NCI-H1417 (cell line): ENCODE data around the gene FATE1.
"Not testable (repeated sequence)": the region's sequence is repeated elsewhere in the genome, so short reads cannot be mapped to it uniquely, and the experiment has no call there.

ENCODE experiments used
- DNase-seq, 3 experiments: peaks; one replicate each; lab custom pipeline; 2025; lab: John Stamatoyannopoulos, UW

Gene FATE1

GRCh38 chrX:151715752-151716151, at the start of gene FATE1:
FATE1 (plus strand) TSS chrX:151716035; CDS start chrX:151716120, 85 bp downstream.
- DNase-seq, result no peak

DNA sequence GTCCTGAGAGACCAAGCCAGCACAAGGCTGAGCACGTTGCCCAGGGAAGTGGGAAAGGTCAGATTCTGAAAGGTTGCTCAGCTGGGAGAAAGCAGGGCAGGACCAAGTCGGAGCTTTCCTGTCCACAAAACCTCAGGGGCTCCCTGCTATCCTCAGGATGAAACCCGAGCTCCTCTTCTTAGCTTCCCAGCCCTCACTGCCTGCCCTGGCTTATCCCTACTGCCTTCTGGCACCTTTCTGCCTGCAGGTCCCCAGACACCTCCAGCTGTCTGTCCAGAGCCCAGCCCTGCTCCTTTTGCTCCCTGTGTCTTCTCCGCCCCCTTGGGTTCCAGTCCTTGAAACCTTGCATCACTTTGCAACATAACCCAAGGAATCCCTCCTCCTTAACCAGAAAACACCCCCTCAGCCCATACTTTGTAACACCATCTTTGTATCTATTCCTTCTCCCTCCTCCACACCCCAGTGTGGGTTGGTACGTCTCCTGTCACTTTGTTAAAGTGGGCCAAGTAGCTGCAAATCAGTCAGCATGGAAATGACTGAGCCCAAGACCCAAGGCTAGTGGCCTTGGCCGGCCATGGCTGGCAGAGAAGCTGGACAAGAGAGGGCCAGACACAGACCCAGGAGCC, 40.6 kb upstream of the FATE1 start:
- DNase-seq, result no peak

GRCh38 chrX:151676196-151676595, 39.6 kb upstream of the FATE1 start:
- DNase-seq, result no peak

DNA sequence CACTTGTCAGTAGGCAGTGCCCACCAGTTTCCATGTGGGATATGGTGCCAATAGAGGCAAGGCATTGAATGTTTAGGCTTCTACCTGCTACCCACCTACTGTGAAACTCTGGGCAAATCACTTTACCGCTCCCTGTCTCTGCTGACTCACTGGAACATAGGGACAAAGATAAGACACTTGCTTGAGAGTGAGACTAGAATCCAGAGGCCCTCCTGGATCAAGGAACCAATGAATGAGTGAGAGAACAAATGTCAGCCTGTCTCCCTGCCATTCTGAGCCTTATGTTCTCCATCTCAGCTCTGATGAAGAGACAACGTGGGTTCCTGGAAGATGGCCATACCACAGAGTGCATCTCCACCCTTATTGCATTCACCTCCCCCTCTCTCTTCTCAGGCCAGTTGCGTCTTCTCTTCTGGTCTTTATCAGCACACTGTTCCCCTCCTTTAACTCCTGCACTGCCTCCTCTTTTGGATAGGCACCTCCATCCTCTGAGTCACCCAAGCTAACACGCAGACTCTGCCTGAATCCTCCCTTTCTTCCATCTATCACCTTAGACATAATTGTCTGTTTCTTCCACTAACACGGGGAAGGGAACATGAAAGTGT, 35.9 kb upstream of the FATE1 start:
- no peak for DNase-seq

GRCh38 chrX:151680805-151681204, 35.0 kb upstream of the FATE1 start:
- peak; percentile 26 to 67 (median 56) for DNase-seq

DNA sequence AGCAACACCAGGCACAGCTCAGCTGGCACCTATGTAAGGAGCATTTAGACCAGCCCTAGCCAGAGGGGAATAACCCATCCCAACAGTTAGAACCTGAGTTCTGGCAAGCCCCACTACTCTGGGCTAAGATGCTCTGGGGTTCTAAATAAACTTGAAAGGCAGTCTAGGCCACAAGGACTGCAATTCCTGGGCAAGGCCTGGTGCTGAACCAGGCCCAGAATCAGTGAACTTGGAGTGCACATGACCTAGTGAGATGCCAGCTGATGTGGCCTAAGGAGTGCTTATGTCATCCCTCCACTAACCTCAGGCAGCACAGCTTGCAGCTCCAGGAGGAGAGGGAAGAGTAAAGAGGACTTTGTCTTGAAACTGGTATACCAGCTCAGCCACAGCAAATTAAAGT, 28.2 kb upstream of the FATE1 start:
- no peak for DNase-seq

DNA sequence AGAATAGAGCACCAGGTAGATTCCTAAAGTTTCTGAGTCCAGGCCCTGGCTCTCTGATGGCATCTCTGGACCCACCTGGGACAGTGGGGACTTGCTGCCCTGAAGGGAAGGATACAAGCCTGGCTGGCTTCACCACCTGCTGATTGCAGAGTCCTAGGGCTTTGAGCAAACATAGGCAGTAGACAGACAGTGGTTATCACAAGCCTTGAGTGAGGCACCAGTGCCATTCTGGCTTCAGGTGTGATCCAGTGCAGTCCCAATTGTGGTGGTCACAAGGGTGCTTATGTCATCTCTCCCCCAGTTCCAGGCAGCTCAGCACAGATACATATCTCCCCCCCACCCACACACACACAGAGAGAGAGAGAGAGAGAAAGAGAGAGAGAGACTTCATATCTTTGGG, 27.1 kb upstream of the FATE1 start:
- DNase-seq, result no peak

DNA sequence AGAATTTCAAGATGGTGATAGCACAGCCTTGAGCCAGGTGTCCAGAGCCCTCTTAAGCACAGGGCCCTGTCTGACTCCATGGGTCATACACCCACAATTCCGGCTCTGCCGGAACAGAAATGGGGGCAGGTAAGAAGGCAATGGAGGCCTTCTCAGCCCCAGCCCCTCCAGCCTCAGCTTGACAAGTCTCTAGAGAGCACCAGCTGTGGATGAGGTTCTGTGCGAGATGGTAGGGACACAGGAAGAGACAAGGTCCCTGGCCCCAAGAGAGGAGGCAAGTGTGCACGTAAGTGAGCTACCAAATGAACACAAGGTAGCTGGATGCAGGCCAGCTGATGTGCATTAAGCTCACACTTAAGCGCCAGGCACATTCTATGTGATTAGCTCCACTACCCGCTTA, 23.0 kb upstream of the FATE1 start:
- DNase-seq, result no peak

DNA sequence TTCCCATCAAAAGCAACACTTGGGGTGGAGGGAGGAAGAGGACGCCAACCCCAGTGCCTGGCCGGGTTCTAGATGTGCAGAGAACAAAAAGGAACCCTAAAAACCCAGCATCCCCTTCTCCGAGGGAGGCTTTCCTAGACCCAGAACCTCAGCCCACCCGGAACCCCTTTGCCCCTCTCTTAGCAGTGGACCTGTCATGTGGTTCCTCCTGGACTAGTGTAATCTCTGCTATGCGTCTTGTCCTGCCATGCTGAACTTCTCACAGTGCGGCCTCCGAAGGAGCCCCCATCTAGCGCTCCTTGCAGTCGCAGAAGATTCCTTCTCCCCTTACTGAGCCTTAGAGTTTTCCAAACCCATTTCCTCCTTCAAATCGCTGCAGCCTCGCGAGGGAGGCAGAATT, 21.7 kb upstream of the FATE1 start:
- DNase-seq, result no peak

DNA sequence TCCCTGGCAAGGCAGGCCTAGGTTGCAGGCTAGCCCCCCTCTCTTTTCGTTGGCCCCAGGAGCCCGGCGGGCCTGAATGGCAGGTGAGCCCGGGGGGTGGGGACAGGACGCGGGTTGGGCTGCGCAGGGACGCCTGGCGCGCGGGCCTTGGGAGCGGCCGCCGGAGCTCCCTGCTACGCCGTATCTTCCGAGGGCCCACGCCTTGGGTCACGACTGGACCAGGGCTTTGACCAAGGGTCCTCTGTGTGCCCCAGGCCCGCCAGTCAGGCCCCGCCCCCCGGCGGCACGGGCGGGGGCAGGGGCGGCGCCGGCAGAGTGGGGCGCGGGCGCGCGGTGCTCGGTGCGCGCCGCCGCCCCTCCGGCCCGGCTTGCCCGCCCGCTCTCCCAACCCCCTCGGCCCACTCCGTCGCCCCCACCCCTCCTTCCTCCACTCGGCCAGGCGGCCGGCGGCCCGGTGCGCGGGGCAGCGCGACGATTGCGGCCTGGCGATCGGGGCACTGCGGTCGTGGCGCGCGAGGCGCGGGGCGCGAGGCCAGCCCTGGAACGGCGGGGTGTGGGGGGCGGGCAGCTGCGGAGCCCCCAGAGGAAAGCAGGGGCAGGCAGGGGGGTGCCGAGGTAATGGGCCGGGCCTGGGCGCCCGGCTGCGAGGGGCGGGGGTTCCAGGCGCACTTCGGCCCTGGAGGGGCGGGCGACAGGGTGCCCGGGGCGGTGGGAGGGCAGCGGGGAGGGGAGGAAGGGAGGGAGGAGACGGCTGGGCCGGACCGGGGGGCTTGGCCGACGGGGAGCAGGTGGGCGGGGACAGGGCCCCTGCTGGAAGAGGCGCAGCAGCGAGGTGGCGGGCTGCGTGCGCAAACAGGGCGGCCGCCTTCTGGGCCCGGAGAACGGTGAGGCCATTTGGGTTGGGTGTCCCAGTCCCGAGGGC, 20.9 kb upstream of the FATE1 start, which contains the start of gene PRRG3:
TSS of gene PRRG3 (plus strand) at position 798 of the 922 bp plus-strand sequence. CDS start 3,357 bp downstream, outside the sequence.
- no peak for DNase-seq

- DNase-seq, result peak in 1 of 3 experiments; percentile 6
Measured at GRCh38 chrX:151695583-151696340, 20.1 kb upstream of the FATE1 start.

DNA sequence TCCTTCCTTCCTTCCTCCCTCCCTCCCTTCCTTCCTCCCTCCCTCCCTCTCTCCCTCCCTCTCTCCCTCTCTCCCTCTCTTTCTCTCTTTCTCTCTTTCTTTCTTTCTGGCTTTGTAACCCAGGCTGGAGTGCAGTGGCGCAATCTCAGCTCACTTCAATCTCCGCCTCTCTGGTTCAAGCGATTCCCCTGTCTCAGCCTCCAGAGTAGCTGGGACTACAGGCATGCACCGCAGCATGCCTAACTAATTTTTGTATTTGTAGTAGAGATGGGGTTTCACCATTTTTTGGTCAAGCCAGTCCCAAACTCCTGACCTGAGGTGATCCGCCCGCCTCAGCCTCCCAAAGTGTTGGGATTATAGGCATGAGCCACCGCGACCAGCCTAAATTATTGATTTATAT, 18.8 kb upstream of the FATE1 start:
- not testable (repeated sequence) for DNase-seq

DNA sequence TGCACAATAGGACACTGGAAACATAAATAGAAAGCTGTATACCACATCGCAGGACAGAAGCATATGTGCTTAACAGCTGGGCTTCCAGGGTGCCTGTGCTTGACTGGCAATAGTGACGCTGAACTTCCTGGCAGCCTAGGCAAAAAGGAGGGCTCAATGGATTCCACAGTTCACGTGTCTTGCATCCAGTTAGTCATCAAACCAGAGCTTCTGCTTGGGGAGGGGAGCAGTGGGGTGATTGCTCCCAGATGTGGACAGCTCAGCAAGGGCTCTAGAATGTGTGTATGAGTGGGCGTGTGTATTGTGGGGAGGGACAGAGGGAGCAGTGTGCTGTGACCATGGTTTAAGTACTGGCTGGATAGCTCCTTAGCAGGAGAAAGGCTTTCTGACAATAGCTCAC, 18.3 kb upstream of the FATE1 start:
- DNase-seq, result no peak

GRCh38 chrX:151698485-151698884, 17.4 kb upstream of the FATE1 start:
- no peak for DNase-seq

DNA sequence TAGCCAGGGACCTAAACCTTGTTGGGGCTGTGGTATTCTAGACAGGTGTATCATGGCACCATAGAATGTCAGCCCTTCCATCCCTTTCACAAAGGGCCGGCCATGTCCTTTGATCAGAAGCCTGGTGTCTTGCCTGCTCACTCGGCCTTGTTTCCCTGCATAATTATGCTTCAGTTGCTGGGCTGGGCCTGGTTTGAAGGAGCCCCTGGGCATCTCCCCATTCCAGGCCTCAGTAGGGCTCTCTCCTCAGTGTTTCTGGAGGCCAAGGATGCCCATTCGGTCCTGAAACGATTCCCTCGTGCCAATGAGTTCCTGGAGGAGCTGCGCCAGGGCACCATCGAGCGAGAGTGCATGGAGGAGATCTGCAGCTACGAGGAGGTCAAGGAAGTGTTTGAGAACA, 16.1 kb upstream of the FATE1 start:
- DNase-seq, result no peak

DNA sequence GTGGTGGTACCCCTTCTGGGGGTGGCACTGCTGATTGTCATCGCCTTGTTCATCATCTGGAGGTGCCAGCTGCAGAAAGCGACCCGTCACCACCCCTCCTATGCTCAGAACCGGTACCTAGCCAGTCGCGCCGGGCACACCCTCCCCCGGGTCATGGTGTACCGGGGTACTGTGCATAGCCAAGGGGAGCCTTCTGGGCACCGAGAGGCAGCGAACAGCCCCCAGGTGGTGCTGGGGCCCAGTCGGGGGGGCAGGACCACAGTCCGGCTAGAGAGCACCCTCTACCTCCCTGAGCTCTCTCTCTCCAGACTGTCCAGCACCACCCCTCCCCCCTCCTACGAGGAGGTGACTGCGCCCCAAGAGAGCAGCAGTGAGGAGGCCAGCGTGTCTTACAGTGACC, 15.3 kb upstream of the FATE1 start:
- DNase-seq, result no peak

GRCh38 chrX:151701071-151701470, 14.8 kb upstream of the FATE1 start:
- no peak for DNase-seq

DNA sequence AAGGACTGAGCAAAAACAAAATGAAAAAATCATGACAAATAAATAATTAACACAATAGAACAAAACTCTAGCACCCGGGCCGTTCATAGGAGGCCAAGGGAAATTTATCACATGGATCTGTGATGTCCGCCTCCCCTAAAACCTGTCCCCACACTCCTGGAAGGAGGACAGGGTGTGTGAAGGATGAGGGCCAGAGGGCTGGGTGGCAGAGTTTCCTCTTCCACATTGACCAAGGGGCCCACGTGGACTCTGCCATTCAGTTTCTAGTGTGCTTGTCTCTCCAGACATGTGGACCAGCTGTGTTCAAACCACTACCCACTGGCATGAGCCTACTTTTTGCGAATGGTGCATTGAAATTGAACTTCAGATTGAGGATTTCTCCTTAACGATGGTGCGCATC, 14.3 kb upstream of the FATE1 start:
- no peak for DNase-seq

DNA sequence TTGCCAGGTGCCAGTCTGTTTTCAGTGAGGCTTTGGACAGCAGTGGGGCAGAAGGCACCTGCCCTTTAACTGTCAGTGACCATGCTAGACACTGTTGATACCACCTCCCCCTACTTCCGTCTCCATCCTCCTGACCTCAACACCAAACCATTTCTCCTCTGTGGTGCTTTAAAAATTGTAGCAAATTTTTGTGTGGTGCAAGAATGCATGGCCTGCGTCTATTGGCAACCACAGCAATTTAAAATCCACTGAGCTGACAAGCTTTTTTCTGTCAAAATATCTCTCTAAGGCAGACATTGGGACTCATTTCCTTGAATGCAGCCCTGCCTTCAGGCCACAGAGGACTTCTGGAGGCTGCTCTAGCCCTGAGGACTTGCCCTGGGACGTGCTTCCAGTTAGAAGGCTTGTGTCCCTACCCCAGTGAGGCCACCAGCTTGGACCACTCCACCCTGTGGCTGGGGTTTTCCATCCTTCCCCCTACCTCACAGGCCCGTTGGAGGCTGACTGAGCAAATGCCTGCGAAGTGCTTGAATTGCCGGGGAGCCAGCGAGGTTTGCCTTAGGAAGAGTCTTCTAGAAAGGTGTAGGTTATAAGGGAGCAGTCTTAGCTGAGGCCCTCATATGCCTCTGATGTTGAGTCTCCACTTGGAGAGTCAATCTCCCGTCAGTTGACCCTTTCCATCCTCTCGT, 13.7 kb upstream of the FATE1 start:
- DNase-seq, result no peak

DNA sequence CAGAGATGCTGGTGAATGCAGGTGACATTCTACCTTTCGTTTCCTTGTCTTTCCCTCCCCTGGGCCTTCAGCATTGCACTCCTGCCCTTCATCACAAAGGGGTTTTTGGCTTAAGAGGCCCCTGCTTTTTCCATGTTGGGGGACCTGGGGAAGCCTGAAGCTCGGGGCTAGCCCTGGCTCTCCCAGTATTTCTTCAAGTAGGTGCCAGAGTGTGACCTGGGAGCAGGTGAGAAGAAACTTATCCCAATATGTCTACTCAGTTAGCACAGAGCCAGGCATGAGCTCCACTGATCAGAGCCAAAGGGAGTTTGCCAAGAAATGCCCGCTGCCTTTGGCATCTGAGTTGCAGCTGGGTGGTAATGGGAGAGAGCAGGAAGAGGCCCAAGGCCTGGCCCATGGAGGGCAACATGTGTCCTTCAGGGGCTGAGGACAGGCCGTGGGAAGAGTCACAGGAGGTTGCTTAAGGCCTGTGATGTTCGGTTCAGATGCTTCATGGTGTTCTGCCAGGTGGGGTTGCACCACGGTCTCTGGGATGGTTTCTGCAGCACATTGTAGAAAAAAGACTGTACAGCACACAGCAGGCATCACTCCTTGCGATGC, 13.0 kb upstream of the FATE1 start:
- no peak for DNase-seq

DNA sequence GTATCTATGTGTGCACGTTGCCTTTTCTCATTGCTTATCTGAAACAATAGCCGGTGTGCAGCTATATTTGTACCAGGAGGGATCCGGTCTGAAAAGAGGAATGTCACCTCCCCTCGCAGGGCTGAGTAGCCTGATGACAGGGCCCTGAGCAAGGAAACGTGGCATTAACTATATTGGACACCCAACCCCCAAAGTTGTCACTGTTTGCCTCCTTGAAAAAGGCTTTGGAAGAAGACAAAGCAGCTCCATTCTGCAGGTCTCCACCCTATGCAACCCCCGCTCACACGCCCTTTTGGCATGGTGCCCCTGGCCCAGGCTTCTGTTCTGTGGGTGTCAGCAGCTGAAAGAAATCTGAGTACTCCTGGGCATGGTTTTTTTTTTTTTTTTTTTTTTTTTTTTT, 12.3 kb upstream of the FATE1 start:
- peak in 1 of 3 experiments; percentile 14 for DNase-seq
